IPS-NIHi11 (cell line): ENCODE results near the gene ATN1.
A peak's percentile ranks its signal among the peaks of the same experiment; 100 is the strongest.

Experiments
- DNase-seq: peaks from one replicate; pipeline ENCODE4 v3.0.0; 2012; ENCODE audit warnings: mixed read lengths, low spot score

Gene ATN1

DNA sequence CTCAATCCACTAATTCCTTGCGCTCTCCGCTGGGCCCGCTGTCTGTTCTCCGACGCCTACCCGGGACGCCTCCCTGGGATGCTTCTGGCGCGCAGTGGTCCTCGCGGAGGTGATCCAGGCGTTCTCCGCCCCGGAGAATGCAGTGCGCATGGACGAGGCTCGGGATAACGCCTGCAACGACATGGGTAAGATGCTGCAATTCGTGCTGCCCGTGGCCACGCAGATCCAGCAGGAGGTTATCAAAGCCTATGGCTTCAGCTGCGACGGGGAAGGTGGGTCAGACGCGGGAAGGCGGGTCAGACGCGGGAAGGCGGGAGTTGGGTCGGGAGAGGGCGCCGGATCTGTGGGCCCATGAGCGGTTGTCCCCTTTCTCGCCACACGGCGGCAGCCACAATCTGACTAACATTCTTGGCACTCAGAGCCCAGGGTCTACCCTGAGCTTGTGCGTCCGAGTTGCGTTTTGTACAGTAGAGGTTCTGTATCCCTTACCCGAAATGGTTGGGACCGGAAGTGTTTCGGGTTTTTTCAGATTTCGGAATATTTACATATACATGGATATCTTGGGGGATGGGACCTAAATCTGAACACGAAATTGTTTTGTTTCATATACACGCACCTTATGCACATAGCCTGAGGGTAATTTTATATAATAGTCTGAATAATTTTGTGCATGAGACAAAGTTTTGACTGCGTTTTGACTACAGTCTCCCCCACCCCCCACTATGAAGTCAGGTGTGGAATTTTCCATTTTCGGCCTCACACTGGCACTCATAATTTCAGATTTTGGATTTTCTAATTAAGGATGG is 16.8 kb downstream of the ATN1 start:
- DNase-seq: peak; percentile 78

DNA sequence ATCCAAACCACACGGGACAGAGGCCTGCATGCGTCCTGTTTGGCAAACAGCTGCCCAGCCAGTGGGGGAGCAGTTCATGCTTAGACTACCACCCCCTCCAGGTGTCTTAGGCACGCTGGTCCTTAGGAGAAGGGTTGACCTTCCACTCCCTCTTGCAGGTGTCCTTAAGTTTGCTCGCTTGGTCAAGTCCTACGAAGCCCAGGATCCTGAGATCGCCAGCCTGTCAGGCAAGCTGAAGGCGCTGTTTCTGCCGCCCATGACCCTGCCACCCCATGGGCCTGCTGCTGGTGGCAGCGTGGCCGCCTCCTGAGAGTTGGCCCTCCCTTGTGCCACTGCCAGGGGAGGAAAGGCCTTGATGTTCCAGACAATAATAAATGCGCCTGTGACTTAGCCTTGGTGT is 17.9 kb downstream of the ATN1 start:
- DNase-seq: no peak

DNA sequence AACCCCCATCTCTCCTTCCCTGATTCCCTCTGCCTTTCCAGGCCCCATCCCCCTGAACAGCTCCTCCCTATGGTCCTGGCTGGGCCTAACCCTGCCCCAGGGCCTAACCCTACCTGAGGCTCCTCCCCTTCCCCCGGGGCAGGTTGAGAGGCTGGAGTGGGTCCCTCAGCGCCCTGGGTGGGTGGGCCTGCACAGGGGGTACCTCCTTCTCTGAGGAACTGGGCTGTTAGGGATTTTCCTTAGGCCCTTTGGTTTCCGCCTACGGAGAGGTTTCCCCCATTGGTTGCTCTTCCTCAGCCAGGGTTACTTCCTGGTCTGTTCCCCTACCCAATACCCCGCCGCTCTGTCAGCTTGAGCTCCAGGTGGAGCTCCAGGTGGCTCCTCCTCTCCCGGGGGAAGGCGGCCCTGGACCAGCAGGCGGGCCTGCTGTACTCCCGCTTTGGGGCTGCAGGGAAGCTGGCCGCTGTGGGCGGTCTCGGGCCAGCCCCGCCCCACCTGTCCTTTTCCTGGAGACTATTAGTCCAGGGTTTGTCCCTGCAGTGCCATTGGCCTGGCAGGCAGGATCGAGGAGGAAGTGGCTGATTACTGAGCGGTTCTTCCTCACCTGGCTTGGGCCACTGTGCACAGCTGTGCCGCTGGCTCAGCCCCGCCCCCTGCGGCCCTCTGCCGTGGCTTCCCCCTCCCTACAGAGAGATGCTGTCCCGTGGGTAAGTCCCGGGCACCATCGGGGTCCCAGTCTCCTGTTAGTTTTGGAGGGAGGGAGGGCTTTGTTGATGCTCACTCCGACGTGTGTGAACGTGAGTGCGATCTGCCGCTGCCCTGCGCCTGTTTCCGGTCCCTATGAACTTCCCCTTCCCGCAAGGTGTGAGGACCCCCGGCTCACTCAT is 18.5 kb downstream of the ATN1 start:
- DNase-seq: peak; percentile 95

DNA sequence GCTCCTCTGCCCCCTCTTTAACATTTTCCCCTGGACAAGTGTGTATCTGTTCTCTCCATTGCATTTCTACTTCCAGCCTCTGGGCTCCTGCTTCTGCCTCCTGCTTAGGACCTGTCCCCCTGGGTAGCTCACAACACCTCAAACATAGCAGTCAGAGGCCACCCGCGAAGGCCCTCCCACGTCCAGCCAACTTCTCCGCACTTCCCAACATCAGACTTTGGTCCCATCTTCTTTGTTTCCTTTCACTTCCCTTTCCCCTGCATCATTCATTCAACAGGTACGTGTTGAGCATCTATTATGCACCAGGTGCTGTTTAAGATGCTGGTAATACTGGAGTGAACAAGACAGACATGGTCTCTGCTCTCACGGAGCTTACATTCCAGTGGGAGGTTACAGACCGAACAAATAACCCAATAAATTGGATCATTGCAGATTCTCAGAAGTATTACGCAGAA is 19.2 kb downstream of the ATN1 start:
- no peak for DNase-seq

DNA sequence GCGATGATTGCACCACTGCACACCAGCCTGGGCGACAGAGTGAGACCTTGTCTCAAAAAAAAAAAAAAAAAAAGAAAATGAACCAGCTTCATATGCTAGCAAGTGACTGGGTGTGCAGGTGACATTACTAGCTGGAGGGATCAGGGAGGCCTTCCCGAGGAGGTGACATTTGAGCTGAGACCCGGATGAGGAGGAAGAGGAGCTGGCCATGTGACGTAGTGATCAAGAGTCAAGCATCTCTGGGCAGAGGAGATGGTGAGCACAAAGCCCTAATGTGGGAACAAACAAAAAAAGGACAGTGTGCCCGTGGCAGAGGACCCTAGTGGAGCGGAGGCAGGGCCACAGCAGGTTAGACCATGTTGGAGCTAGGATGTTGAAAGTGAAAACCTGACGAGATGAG is 19.9 kb downstream of the ATN1 start:
- no peak for DNase-seq

DNA sequence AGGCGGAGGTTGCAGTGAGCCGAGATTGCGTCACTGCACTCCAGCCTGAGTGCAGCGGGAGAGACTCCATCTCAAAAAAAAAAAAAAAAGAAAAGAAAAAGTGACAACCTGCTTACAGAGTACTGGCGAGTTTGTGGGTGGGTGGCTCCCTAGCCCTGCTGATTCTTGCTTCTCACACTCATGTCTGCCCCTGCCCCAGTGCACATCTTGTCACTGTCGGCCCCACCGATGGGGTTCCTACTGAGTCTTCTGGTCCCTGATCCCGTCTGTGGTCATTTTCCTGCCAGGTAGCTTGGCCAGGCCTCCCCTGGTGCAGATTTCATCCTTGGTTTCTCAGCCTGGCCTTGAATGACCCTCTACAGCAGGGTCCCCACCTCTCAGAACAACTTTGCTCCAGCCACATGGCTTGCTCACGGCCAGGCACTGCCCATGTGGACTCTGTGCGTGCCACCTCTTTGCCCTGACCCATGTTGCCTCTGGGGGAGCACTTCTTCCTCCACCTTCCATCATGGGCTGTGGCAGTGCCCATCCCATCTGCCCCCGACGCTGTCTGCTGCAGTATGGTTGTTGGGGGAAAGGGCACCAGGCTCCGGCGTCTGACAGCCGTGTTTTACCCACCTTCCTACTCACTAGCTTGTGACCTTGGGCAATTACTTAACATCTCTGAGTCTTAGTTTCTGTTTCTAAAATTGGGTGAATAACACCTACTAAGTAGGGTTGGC is 21.3 kb downstream of the ATN1 start:
- DNase-seq: no peak

DNA sequence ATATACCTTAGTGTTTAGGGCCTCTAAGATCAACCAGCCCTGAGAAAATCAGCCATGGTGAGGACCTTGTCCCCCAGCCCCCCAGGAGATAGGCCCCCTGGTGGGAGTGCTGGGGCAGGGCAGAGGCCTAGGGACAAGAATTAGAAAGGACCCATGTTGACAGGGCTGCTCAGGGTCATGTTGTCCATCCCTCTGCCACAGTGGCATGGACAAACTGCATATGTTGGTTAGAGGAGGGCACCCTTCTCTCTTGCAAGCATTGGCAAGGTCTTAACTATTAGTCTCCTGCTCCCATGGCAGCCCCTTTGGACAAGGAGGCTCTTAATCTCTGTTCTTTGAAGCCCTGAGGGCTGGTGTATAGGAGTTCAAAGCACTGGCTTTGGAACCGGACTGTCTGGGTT is 22.6 kb downstream of the ATN1 start:
- DNase-seq: no peak

DNA sequence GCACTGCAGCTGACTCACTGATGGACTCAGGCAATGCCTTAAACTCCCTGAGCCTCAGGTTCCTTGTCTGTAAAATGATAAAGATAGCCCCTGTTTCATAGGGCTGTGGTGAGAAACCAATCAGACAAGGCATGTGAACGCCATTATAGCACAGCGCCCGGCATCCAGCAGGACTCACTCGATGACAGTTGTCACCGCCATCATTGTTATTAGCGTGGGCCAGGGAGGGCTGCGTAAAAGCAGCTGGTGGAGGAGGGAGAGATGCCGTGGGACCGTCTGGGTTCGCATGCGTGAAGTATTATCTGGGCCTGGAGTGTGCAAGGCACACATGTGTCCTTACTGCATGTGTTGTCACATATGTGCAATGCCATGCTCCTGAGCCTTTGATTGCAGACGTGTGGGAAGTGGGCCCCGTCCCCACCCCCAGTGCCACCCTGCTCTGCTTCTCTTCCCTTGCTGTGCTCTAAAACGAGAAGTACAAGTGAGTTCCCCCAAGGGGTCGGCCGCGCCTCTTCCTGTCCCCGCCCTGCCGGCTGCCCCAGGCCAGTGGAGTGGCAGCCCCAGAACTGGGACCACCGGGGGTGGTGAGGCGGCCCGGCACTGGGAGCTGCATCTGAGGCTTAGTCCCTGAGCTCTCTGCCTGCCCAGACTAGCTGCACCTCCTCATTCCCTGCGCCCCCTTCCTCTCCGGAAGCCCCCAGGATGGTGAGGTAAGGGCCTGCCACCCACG is 23.2 kb downstream of the ATN1 start, which contains the start of gene PTPN6:
Gene PTPN6, plus strand, starts transcription at position 546 of the 730 bp plus-strand sequence. Its CDS starts 157 bp downstream, at position 703.
- DNase-seq: no peak

DNA sequence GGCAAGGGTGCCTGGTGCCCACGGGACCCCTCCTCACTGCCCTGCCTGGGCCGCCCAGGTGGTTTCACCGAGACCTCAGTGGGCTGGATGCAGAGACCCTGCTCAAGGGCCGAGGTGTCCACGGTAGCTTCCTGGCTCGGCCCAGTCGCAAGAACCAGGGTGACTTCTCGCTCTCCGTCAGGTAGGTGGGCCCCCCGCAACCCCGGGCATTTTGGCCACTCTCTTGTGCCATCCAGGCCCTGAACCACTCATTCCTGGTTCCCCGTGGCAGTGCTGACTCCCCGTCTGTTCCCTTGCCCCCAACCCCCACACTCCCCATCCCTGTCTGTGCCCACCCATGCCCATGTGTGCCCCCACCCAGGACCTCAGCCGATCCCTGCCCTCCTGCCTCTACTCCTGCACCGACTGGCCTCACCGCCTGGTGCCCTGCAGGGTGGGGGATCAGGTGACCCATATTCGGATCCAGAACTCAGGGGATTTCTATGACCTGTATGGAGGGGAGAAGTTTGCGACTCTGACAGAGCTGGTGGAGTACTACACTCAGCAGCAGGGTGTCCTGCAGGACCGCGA is 23.9 kb downstream of the ATN1 start:
- DNase-seq: no peak

DNA sequence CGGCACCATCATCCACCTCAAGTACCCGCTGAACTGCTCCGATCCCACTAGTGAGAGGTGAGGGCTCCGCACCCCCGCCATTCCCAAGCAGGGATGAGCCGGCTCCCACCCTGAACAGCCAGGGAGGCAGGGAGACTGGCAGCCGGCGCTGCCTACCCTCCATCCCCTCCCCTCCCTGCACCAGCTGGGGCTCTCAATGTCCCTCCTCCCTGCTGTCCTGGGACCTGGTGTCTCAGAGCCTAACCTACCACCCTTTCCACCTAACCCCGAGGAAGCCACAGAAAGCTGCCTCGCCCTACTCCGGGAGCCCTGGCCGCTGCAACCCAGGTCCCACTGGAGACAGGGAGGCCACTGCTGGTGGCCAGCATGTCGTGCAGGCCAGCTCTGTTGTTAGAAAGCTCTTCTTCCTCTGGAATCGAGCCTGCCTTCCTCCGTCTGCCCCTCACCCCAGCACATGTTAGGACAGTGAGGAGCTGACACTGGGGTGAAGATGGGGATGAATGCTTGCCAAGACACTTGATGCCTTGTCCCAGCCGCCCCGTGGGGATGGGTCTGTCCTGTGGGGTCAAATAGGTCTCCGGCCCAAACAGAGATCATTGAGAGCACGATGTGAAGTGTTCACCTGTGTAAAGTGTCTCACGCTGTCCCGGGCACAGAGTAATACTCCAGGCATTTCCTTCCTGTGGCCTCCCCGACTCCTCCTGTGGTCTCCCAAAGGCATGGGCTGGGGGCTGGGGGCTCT is 24.5 kb downstream of the ATN1 start:
- no peak for DNase-seq

DNA sequence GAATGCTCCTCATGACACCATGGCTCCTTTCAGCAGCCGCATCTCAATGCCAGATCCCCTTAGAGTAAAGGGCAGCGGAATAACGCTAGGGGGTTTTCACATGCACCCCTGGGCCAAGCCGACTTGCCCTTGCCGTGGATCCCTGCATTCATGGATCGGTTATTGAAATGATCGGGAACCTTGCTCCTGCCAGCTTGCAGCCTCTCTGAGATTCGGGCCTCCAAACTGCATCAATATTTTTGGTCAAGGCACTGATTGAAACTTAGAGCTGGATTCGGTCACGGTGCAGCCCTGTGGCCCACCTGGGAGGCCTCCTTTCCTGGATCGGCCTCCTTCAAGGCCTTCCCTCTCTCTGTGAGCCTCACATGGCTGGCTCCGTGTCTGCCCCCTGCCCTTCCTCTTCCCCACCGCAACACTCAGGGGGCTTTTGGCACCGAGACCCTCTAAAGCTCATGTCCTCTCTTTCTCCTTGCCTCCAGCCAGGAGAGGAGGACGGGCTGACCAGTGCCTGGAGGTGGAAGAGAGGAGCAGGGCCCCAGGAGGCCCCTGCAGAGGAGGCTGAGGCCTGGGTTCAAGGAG is 25.2 kb downstream of the ATN1 start:
- DNase-seq: no peak

DNA sequence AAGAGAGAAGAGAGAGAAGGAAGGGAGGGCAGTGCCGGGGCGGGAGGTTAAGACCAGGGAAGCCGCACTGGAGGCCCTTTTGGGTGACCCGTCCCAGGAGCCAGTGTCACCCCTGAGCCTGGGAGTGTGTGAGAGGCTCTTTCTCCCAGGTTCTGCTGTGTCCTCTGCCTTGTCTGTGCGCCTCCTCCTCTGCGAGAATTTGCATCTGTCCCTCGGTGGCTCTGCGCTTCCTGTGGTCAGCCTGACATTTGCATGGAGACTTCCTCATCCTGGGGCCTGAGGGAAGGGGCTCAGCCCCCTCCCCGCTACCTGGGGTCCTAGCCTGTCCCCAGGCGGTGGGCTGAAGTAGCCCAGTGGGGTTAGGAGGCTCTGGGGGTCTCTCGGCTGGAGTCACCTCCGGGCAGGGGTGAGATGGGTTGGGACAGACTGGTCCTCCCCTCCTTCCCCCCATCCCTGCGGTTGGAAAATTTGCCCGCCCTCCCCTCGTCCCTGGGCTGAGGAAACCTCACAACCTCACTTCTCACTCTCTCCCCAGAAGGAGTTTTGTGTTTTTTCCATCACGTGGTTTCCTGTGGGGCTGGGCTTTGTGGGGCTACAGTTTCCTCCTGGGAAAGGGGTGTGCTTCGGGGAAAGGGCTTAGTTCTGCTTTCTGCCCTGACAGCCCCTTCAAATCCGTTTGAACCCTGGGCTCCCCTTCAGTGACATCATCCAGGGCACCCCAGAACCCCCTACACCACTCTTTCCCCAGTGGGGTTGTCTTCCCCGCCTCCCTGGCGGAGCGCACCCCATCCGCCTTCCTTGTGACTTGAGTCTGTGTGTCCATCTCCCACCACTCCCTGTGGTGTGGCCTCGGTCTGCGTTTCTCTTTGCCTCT is 25.9 kb downstream of the ATN1 start:
- DNase-seq: no peak

DNA sequence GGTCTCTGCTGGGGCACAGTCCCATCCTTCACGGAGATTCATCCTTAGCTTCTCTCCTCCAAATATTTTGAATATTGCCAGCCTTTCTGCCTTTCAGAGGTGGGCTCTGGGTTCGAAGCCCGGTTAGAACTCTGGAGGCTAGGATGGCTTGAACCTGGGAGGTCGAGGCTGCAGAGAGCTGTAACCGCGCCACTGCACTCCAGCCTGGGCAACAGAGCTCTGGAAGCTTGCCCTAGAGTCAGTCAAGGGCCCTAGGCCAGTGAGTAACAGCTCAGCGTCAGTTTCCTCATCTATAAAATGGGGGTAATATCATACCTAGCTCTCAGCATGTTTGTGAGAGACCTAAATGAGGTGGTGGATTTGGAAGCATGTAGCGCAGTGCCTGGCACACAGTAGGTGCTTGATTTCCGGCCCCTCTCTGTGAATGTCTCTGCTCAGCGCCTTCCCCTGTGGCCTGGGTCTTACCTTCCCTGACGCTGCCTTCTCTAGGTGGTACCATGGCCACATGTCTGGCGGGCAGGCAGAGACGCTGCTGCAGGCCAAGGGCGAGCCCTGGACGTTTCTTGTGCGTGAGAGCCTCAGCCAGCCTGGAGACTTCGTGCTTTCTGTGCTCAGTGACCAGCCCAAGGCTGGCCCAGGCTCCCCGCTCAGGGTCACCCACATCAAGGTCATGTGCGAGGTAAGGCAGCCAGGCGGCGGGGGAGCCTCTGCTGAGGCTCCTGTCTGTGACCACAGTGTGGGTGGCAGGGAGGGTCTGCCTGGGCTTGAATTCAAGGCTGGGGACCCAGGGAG is 26.8 kb downstream of the ATN1 start:
- DNase-seq: no peak

DNA sequence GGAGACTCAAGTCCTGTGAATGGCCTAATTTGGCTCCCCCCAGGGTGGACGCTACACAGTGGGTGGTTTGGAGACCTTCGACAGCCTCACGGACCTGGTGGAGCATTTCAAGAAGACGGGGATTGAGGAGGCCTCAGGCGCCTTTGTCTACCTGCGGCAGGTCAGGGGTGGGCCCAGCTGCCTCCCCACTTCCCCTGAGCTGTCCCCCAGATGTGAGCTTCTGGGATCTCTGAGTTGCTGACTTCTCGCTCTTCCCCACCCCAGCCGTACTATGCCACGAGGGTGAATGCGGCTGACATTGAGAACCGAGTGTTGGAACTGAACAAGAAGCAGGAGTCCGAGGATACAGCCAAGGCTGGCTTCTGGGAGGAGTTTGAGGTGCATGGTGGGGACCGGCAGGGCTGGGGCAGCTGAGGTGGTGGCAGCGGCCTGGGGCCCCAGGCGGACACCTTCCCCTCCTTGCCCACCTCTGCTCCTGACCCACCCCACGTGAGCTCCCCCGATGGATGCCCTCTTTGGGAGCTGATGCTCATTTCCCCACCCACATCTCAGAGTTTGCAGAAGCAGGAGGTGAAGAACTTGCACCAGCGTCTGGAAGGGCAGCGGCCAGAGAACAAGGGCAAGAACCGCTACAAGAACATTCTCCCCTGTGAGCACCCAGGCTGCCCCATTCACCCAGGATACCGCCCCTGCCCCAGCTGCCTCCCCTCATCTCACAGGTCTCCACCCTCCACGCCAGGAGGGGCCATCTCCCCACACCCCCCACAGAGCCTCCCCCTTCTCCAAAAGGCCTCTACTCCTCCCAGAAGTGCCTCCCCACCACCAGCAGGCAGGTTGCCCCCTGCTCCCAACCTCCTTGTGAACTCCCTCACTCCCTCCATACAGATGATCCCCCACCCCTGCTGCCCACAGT is 27.6 kb downstream of the ATN1 start:
- no peak for DNase-seq

DNA sequence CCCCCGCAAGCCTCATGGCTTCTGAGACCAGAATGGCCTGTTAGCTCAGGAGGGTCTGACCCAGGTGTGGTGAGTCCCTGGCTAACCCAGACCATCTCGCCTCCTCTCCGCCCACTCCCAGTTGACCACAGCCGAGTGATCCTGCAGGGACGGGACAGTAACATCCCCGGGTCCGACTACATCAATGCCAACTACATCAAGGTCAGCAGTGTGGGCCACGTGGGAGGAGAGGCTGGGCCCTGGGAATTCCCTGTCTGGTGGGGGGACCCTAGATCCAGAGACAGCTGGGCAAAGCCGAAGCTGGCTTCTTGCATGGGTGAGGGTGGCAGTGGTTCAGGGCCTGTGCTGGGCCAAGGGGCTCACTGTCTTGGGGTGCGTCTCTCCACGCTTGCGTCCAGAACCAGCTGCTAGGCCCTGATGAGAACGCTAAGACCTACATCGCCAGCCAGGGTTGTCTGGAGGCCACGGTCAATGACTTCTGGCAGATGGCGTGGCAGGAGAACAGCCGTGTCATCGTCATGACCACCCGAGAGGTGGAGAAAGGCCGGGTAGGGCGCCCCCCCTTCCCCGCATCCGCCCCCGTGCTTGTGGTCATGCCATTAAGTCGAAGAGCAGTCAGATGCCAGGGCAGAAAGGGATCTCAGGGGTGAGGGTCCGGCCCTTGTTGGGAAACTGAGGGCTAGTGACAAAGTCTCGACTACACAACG is 28.4 kb downstream of the ATN1 start:
- no peak for DNase-seq

DNA sequence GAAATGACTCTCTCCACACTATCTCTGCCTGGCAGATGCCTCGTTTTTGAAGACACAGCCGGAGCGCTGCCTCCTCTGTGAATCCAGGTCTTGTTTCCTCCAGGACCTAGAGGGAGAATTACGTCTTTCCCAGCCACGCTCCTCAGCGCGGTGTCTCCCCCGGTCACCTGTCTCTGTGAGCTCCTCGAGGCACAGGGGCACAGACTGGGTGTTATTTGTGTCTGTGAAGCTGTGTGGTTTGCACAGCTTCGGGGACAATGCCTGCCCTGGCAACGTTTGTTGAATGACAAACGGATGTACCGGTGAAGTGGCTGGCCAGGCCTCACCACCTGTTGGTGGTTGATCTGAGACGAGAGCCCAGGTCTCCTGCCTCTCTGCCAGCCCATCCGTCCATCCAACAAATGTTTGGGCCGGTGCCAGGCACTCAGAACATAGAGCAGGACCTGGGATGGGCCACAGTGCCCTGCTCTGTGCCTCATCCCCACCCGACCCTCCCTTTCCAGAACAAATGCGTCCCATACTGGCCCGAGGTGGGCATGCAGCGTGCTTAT is 29.5 kb downstream of the ATN1 start:
- no peak for DNase-seq
